NCI-H460 (cell line): ENCODE data around the gene NPTX1. TPM values are rescaled to one million over a fixed set of nuclear protein-coding genes. Genes with fewer than 3 reads are reported as not detected.

Source experiments
- small RNA-seq, 2 experiments: library from RNA; depleted of rRNA; stranded (forward); fragments of <200 nt; gene quantifications; one replicate each; pipeline ENCODE3, GENCODE V24; 2014
- total RNA-seq: library from RNA; depleted of rRNA; stranded (reverse); fragments of >200 nt; shearing (Covaris generic); gene quantifications from 2 replicates; pipeline ENCODE4 v1.2.3, GENCODE V29; 2014; rRNA removed

NPTX1 gene
- total RNA-seq, 1 experiment from 2014 or later: 0.67 TPM

Small RNA genes within 50 kb of the gene (small RNA-seq; reads per million reads assigned to genes)
- 0 reads per million in 2 experiments for gene AC120024.2
- gene AC120024.3: 0 reads per million in 2 experiments
- 0 to 0.02 reads per million in 2 experiments for gene MIR4730

Other genes with a start within 250 kb of the NPTX1 start
- gene RNF213, start 215.8 kb downstream of the NPTX1 start, total RNA-seq: 52.7 and 60.8 TPM in 2 replicates
- 21.1 and 25.3 TPM in 2 replicates for gene ENDOV, start 61.4 kb downstream of the NPTX1 start, total RNA-seq
- gene RPTOR, start 68.2 kb upstream of the NPTX1 start, total RNA-seq: 19.5 and 19.7 TPM in 2 replicates